IMR-90 (cell line): ENCODE data around the gene USP10.

Experiments
- CEBPB ChIP-seq: IDR thresholded peaks from 2 replicates; pipeline ENCODE4 v1.6.1; 2012; ENCODE audit warnings: low read depth, low read length, improper control_type of control experiment
- CHD1 ChIP-seq: IDR thresholded peaks from 2 replicates; pipeline ENCODE4 v1.6.1; 2012; ENCODE audit warnings: low read depth, low read length, improper control_type of control experiment
- CTCF ChIP-seq: conservative IDR thresholded peaks from 2 replicates; pipeline ENCODE4 v1.5.1; 2012; ENCODE audit warnings: mild to moderate bottlenecking, low read depth, low read length, improper control_type of control experiment
- FOS ChIP-seq: fragments of 150-350 bp; IDR thresholded peaks from 2 replicates; pipeline ENCODE4 v1.6.1; 2016; ENCODE audit warnings: low read depth, low read length
- NFE2L2 ChIP-seq: fragments of 150-350 bp; IDR thresholded peaks from 2 replicates; pipeline ENCODE4 v1.6.1; 2016; ENCODE audit warnings: low read depth, mild to moderate bottlenecking, low read length
- POLR2A ChIP-seq: IDR thresholded peaks from 2 replicates; pipeline ENCODE4 v1.6.1; 2012; ENCODE audit warnings: mild to moderate bottlenecking, low read depth, low read length
- RAD21 ChIP-seq: IDR thresholded peaks from 2 replicates; pipeline ENCODE4 v1.6.1; 2012; ENCODE audit warnings: low read length, improper control_type of control experiment
- RCOR1 ChIP-seq: IDR thresholded peaks from 2 replicates; pipeline ENCODE4 v1.6.1; 2012; ENCODE audit warnings: mild to moderate bottlenecking, low read length, improper control_type of control experiment; ENCODE audit not compliant: insufficient replicate concordance
- RFX5 ChIP-seq: IDR thresholded peaks from 2 replicates; pipeline ENCODE4 v1.8.0; 2012; ENCODE audit warnings: low read depth, mild to moderate bottlenecking, low read length, moderate library complexity
- SMC3 ChIP-seq: fragments of 150-350 bp; IDR thresholded peaks from 2 replicates; pipeline ENCODE4 v1.6.1; 2016; ENCODE audit warnings: low read depth, mild to moderate bottlenecking, antibody characterized with exemption, low read length, moderate library complexity
- USF2 ChIP-seq: fragments of 150-350 bp; IDR thresholded peaks from 2 replicates; pipeline ENCODE4 v1.6.1; 2017; ENCODE audit warnings: mild to moderate bottlenecking, antibody characterized with exemption, low read length, low read depth

- TF ChIP-seq POLR2A (no peak), CTCF (no peak), CHD1 (no peak), RAD21 (no peak), SMC3 (no peak), RCOR1 (no peak), CEBPB (no peak), USF2 (no peak), RFX5 (no peak), NFE2L2 (no peak), FOS (no peak)
These were observed 10.9 kb downstream of the USP10 start for GRCh38 chr16:84710686-84711085.
